ENCODE results near the gene TMEM123. TPM values are rescaled to one million over a fixed set of nuclear protein-coding genes. Genes with fewer than 3 reads are reported as not detected.

The TMEM123 gene
- total RNA-seq, 4 donors from 2014 or later: 52.6 to 147 (median 101) TPM

GRCh38 chr11:102346456-102346747 lies 106.2 kb downstream of the TMEM123 start:
- TF ChIP-seq CTCF (IDR thresholded peaks at IDR 0.05; ENCODE audit: low read depth): no peak

Other genes with a start within 250 kb of the TMEM123 start
- gene BIRC3, start 135.3 kb downstream of the TMEM123 start, total RNA-seq: 1 to 10 TPM; 5.2 to 8.1 (median 7.7) TPM
- gene BIRC2, start 105.6 kb downstream of the TMEM123 start, total RNA-seq: 10 to 100 TPM; 41.6 to 91.8 (median 55.4) TPM
- gene MMP7, start 78.0 kb upstream of the TMEM123 start, total RNA-seq: 10 to 100 TPM in 1 of 4 donors, 1 to 10 TPM in 2, under 1 TPM in 1; 0.98 to 99.8 (median 4.7) TPM
- not detected for gene MMP20, start 172.6 kb upstream of the TMEM123 start, total RNA-seq